Activated CD8-positive, alpha-beta memory T cell treated with anti-CD3 and anti-CD28 coated beads, Interleukin-2, amount 50 U/mL, for 48 hours (primary cell): ENCODE measurements around the gene LCE1F.

Experiments
- DNase-seq: peaks from one replicate; pipeline ENCODE4 v3.0.0-alpha.2; 2020

LCE1F gene

DNA sequence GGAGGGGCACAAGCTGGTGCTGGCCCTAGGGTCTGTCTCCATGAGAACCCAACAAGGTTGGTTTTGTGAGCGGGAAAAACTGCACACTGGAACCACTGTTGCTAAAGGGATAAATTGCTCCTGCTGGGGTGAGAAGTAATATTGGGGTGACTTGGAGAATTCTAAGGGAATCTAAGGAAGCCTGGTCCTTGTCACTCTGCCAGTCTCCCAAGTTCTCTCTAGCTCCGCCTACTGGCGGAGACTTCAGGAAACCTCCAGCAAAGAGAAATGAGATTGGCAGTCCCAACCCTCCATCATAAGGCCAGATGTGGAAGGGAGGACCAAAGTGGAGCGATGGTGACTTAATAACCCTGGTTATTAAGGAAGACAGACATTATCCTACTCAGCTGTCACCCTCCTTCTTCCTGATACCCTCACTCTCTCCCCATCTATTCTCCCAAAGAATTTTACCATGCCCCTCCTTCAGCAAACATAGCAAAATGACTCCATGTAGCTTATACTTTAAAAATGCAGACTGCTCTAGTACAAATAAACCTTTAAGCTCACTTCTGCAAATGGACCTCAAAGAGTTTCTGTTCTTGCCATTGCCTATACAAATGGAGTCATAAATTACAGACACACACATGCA is 2.7 kb downstream of the LCE1F start:
- no peak for DNase-seq

DNA sequence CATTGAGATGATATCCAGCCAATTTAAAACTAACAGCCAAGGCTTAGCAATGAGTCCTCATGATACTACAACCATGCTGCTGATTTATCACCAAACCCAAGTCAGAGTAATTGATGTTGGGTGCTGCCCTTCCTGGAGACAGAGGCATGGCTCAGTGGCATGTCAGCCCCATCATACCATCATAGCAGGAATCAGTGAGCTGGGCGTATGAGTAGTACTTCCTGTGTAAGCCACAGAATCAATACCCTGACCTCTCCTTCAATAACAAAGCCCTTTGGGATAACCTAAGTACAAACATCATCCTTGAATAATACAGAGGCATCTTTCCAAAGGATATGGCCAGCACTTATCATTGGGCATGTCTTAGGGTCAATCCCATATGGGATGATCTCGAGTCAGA is 8.2 kb downstream of the LCE1F start:
- DNase-seq = no peak

DNA sequence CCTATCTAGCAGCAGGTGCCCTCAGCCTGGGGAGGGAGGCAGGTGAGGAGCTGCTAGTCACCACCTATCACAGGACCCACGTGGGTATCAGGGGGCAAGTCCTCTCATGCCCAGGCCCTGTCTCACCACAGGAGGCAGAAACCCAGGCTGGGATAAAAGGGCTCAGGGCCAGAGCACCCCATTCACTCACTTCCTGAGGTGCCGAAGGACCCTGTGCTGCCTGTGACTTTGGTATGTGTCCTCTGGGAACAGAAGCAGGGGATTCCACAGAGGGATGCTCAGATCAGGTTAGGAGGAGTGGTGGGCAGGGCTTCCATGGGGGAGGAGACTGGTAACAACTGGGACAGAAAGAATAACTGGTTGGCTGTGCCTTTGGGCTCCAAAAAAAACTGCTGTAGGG is 11.1 kb downstream of the LCE1F start, which contains the start of gene LCE1E:
Gene LCE1E (plus strand): TSS at position 181 of the 400 bp plus-strand sequence. CDS start 1,043 bp downstream, outside the sequence.
- no peak for DNase-seq

DNA sequence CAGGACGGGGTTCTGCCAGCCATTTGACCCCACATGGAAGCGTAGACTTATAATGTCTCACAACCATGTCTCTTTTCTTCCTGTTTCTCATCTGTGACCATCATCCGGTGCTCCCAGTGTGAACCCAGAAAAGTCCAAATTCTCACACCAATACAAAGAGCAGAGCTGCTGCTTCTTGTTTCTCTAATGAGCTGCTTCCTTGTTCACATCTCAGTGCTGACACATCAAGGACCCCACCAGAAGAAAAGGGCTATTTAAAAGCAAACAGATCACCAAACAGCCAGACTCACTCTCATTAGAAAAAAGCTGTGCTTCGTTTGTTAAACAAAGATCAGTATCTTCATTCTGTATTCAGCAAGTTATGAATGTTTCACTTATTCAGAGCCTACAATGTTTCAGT is 20.7 kb downstream of the LCE1F start:
- no peak for DNase-seq

DNA sequence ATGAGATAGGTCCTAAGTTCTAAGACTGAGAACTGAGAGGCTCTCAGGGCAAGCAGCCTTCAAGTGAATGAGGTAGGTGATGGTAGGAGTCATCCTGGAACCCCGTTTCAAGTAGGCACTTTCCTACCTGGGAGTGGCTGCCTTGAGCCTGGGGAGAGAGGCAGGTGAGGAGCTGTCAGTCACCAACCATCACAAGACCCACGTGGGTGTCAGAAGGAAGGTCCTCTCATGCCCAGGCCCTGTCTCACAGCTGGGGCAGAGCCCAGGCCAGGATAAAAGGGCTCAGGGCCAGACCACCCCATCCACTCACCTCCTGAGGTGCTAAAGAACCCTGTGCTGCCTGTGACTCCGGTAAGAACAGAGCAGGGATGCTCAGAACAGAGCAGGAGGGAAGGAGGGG is 21.5 kb downstream of the LCE1F start, which contains the start of gene LCE1D:
Gene LCE1D (plus strand): TSS at position 301 of the 400 bp plus-strand sequence. CDS start 1,074 bp downstream, outside the sequence.
- no peak for DNase-seq

DNA sequence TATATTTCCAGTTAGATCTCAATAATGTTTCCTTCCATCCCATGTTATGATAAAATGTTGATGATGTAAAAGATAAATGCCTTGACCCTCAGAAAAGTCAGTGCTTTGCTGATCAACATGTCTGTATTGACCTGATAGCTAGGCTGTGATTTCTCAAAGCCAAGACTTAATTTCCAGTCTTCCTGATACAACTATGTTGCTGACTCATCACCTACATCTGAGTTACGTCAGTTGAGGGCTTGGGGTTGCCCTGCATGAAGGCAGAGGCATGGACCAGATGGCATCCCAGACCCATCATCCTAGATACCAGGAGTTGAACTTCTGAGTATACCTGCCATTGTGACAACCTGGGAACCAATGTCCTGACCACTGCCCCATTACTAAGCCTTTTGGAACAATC is 26.4 kb downstream of the LCE1F start:
- DNase-seq = no peak

DNA sequence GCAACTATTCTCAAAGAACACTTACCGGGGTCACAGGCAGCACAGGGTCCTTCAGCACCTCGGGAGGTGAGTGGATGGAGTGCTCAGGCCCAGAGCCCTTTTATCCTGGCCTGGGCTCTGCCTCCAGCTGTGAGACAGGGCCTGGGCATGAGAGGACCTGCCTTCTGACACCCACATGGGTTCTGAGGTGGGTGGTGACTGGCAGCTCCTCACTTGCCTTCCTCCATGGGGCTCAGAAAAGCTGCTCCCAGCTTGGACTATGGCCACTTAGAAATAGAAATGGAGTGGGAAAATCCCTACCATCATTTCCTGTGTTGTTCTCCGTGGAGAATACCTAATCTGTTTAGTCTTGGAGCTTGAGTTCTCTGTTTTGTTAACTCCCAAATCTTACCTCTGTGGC is 31.6 kb downstream of the LCE1F start, which contains the start of gene LCE1C:
Gene LCE1C (minus strand): TSS at position 76 of the 400 bp plus-strand sequence. CDS start 1,173 bp downstream, outside the sequence.
- no peak for DNase-seq

DNA sequence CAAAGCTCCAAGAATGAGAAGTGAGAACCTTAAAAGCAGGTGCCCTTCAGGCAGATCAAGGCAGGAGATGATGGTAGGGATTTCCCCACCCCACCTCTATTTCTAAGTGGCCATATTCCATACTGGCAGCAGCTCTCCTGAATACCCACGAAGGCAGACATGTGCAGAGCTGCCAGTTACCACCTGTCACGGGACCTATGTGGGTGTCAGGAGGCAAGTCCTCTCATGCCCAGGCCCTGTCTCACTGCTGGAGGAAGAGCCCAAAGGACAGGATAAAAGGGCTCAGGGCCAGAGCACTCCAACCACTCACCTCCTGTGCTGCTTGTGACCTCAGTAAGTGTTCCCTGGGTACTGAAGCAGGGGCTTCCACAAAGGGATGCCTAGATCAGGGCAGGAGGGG is 36.1 kb downstream of the LCE1F start:
- DNase-seq = no peak

DNA sequence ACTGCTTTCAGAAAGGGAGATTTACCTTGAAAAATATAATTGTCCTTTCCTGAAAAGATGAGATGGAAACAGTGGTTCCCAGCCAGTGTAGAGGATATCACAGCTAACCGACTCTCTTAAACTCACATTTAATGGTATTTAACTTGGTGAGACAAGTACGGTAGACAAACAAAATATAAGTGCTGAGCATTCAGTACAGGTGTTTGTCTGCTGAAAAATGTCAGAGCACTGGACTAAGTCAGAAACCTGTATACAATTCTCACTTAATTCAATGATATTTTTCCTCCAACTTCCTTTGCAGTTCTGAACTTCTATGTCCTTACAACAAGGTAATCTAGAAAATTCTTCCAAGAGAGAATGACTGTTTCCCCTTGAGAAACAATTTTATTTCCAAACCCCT is 36.7 kb downstream of the LCE1F start, which contains the start of gene LCE1B:
Gene LCE1B (plus strand): TSS at position 301 of the 400 bp plus-strand sequence. CDS start 476 bp downstream, outside the sequence.
- no peak for DNase-seq

DNA sequence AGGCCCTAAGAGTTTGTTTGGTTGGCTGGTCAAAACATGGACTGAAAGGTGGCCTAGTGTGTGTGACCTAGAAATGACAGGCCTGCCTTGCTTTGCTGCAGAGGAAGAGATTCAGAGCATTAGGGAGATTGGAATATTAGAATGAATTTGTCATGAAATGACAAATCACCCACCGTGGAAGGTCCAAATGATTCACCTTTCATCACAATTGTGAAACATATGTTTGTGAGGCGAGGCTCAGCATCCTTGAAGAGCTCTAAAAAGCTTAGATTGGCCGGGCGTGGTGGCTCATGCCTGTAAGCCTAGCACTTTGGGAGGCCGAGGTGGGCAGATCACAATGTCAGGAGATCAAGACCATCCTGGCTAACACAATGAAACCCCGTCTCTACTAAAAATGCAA is 42.4 kb downstream of the LCE1F start:
- DNase-seq = no peak

DNA sequence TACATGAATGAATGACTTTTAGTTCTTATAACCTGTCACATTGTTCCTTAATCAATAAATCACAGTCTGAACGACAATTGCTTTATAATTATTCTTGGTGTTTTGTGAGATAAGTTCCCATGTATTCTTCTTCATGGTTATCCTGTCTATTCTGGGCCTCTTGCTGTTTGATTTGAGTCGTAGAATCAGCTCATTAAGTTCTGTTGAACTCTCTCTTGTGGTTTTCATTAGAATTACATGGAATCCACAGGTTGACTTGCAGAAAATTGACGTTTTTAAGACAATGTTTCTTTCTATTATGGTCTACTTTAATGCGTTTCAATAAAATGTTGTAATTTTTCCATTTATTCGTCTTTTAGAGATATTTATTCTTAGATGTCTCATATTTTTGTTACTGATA is 48.4 kb downstream of the LCE1F start:
- no peak for DNase-seq

DNA sequence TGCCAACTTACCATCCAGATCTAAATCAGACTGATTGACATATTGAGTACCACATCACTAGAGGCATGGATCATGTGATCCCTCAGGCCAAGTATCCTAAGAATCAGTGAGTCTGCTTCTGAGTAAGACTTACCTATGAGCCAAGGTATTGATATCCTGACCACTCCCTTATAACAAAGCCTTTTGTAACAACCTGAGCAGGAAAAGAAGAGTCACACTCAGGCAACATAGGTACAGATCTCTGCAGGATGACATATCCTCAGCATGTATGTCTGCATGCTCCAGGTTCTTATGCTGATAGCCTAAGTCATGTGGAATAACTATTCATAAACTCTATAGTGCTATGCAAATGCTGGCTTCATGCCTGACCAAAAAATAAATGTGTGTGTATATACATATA is 50.0 kb downstream of the LCE1F start:
- no peak for DNase-seq
